HCT116 (cell line): Measurements from ENCODE around the gene ORM1. TPM values are rescaled to one million over a fixed set of nuclear protein-coding genes. Genes with fewer than 3 reads are reported as not detected.
A peak's percentile ranks its signal among the peaks of the same experiment; 100 is the strongest.

Experiments
- ATAC-seq: fragments of 200-7000 bp; cut with Tn5 transposase; 2 replicates; pipeline ENCODE4 v1.9.1; 2020; ENCODE audit warnings: mild to moderate bottlenecking, moderate library complexity
- BruUV-seq: library from RNA; stranded (reverse); fragments of 400-500 nt; replicated peaks from 2 replicates; lab custom pipeline; 2021; lab: Mats Ljungman, UMichigan
- CTCF ChIA-PET: fragments of 300-600 bp; sonication (Branson Sonifier 250); formaldehyde crosslinking; loops from one replicate; lab custom pipeline; 2021; ENCODE audit warnings: antibody characterized with exemption; lab: Charles Lee
- POLR2A ChIA-PET: fragments of 300-600, 350-600 bp; sonication (Branson Sonifier 250); formaldehyde crosslinking; loops from one replicate; lab custom pipeline; 2021; ENCODE audit warnings: antibody characterized with exemption; lab: Charles Lee
- RAD21 ChIA-PET, 2 experiments: fragments of 300-600 bp; sonication (Branson Sonifier 250); formaldehyde crosslinking; loops; one replicate each; lab custom pipeline; 2023; ENCODE audit warnings: low total read pairs in 2 of 2; ENCODE audit not compliant: uncharacterized antibody in 2 of 2, unreplicated experiment in 2 of 2, low non-redundant PET in 1 of 2; lab: Charles Lee
- DNase-seq: peaks from one replicate; pipeline ENCODE4 v3.0.0-alpha.2; 2010; ENCODE audit warnings: low read depth, low spot score
- H2AFZ ChIP-seq: fragments of 200-600 bp; shearing (Covaris generic), sonication (generic); 2 replicates; pipeline ENCODE4 v1.6.1; 2017; ENCODE audit warnings: low read depth, mixed run types, mixed read lengths, antibody characterized with exemption, low read length; ENCODE audit not compliant: poor library complexity, severe bottlenecking
- H3K27ac ChIP-seq: 2 replicates; pipeline ENCODE4 v1.5.1; 2012; ENCODE audit warnings: low read depth, low read length
- H3K27me3 ChIP-seq: fragments of 200-600 bp; sonication (generic); 2 replicates; pipeline ENCODE4 v1.6.1; 2016; ENCODE audit warnings: mixed run types, low read length, mixed read lengths; ENCODE audit not compliant: insufficient read depth
- H3K36me3 ChIP-seq, 2 experiments: fragments of 200-500 bp in 1 of 2; fragments of 200-600 bp in 1 of 2; sonication (Bioruptor generic) in 1 of 2; sonication (generic) in 1 of 2; 2 replicates each; pipeline versions ENCODE4 v1.5.1 to v1.6.1; 2014 to 2016; ENCODE audit warnings: low read length in 2 of 2, inconsistent platforms in 1 of 2, mixed read lengths in 1 of 2, mixed run types in 1 of 2; ENCODE audit not compliant: insufficient read depth in 2 of 2, control insufficient read depth in 1 of 2
- H3K4me1 ChIP-seq, 2 experiments: fragments of 200-600 bp in 1 of 2; sonication (generic) in 1 of 2; 2 replicates each; pipeline versions ENCODE4 v1.5.1 to v1.6.1; 2012 to 2017; ENCODE audit warnings: low read length in 2 of 2, inconsistent platforms in 1 of 2, mild to moderate bottlenecking in 1 of 2, mixed read lengths in 1 of 2, mixed run types in 1 of 2, moderate library complexity in 1 of 2; ENCODE audit not compliant: insufficient read depth in 2 of 2, control insufficient read depth in 1 of 2
- H3K4me2 ChIP-seq: fragments of 200-600 bp; sonication (generic); 2 replicates; pipeline ENCODE4 v1.6.1; 2017; ENCODE audit warnings: mixed run types, low read length, mixed read lengths
- H3K4me3 ChIP-seq, 2 experiments: fragments of 200-600 bp in 1 of 2; sonication (generic) in 1 of 2; replicated peaks in 1 of 2; 2 replicates each; pipeline ENCODE4 v1.5.1; 2011 to 2016; ENCODE audit warnings: low read length in 2 of 2, control low read depth in 1 of 2, low read depth in 1 of 2, mild to moderate bottlenecking in 1 of 2, mixed read lengths in 1 of 2, mixed run types in 1 of 2
- H3K79me2 ChIP-seq: fragments of 200-600 bp; sonication (generic); 2 replicates; pipeline ENCODE4 v1.6.1; 2017; ENCODE audit warnings: mild to moderate bottlenecking, mixed run types, low read length, moderate library complexity, mixed read lengths; ENCODE audit not compliant: insufficient read depth
- H3K9ac ChIP-seq: fragments of 200-600 bp; sonication (generic); 2 replicates; pipeline ENCODE4 v1.6.1; 2016; ENCODE audit warnings: low read length, mixed read lengths
- H3K9me2 ChIP-seq: fragments of 200-600 bp; sonication (generic), shearing (Covaris generic); 2 replicates; pipeline ENCODE4 v1.6.1; 2017; ENCODE audit warnings: mixed run types, mild to moderate bottlenecking, moderate library complexity; ENCODE audit not compliant: insufficient read depth
- H3K9me3 ChIP-seq, 2 experiments: fragments of 200-500 bp in 1 of 2; fragments of 200-600 bp in 1 of 2; sonication (Bioruptor generic) in 1 of 2; sonication (generic) in 1 of 2; 2 replicates each; pipeline ENCODE4 v1.6.1; 2014 to 2017; ENCODE audit warnings: low read length in 2 of 2, mixed read lengths in 2 of 2, inconsistent platforms in 1 of 2, low read depth in 1 of 2, mild to moderate bottlenecking in 1 of 2, mixed run types in 1 of 2, moderate library complexity in 1 of 2; ENCODE audit not compliant: control insufficient read depth in 1 of 2, insufficient read depth in 1 of 2
- H4K20me1 ChIP-seq: fragments of 200-600 bp; sonication (generic), shearing (Covaris generic); 2 replicates; pipeline ENCODE4 v1.6.1; 2017; ENCODE audit warnings: mixed run types, mild to moderate bottlenecking, moderate library complexity; ENCODE audit not compliant: insufficient read depth
- CBX3 ChIP-seq: IDR thresholded peaks from 2 replicates; pipeline ENCODE4 v1.6.1; 2012; ENCODE audit warnings: low read depth
- EZH2 ChIP-seq: fragments of 200-600 bp; sonication (generic); IDR thresholded peaks from 2 replicates; pipeline ENCODE4 v1.6.1; 2017; ENCODE audit warnings: antibody characterized with exemption, mixed run types
- POLR2A ChIP-seq: IDR thresholded peaks from 2 replicates; pipeline ENCODE4 v1.7.0; 2011; ENCODE audit warnings: borderline replicate concordance; ENCODE audit not compliant: insufficient read depth, insufficient read length; ENCODE audit errors: extremely low read depth
- POLR2AphosphoS5 ChIP-seq: IDR thresholded peaks from 2 replicates; pipeline ENCODE4 v1.6.1; 2011; ENCODE audit warnings: mild to moderate bottlenecking, low read depth, low read length, moderate library complexity
- ZNF274 ChIP-seq: fragments of 200-500 bp; sonication (Bioruptor generic); IDR thresholded peaks from 2 replicates; pipeline ENCODE4 v1.6.1; 2014; ENCODE audit warnings: mild to moderate bottlenecking, low read depth, low read length, inconsistent platforms
- intact Hi-C: fragments of 100-400 bp; cut with micrococcal nuclease; formaldehyde crosslinking; loops from 2 replicates; pipeline ENCODE4 v1.10.0; 2022
- total RNA-seq: library from RNA; stranded (reverse); gene quantifications from one replicate; pipeline ENCODE4 v1.2.1, GENCODE V29; 2021; ENCODE audit not compliant: unreplicated experiment

The ORM1 gene
- total RNA-seq, 1 experiment from 2014 or later = 5.6 TPM

- H3K4me1 ChIP-seq = no peaks in the 10 kb centered on the region
- CTCF ChIA-PET = no interaction called here
- ATAC-seq = no peak
- no peaks in the 10 kb centered on the region for H3K27me3 ChIP-seq
- no peaks in the 10 kb centered on the region for H3K79me2 ChIP-seq
- H3K4me3 ChIP-seq = no peak overlapping the region
- H3K36me3 ChIP-seq = no peaks in the 10 kb centered on the region
- intact Hi-C loops = no loop called here
- H2AFZ ChIP-seq = no peak overlapping the region
- RAD21 ChIA-PET = no interaction called here
- H3K27ac ChIP-seq = no peak overlapping the region
- TF ChIP-seq POLR2AphosphoS5 = no peak
- no peak for TF ChIP-seq ZNF274
- TF ChIP-seq POLR2A = no peak
- no peaks in the 10 kb centered on the region for H3K9me2 ChIP-seq
- H4K20me1 ChIP-seq = no peaks in the 10 kb centered on the region
- no peak for DNase-seq
- no peak overlapping the region for H3K9ac ChIP-seq
- TSS peak; percentile 32 for BruUV-seq
- POLR2A ChIA-PET = no interaction called here
- no peaks in the 10 kb centered on the region for H3K9me3 ChIP-seq
- H3K4me2 ChIP-seq = no peak overlapping the region
Measured at GRCh38 chr9:114311571-114312512, 11.1 kb upstream of the ORM1 start.

- RAD21 ChIA-PET = no interaction called here
- Histone ChIP-seq H3K79me2 (no peaks in the 10 kb centered on the region), H3K9ac (no peak overlapping the region), H3K9me2 (no peaks in the 10 kb centered on the region), H2AFZ (no peak overlapping the region), H4K20me1 (no peaks in the 10 kb centered on the region), H3K4me2 (no peak overlapping the region), H3K36me3 (no peaks in the 10 kb centered on the region), H3K4me3 (no peak overlapping the region), H3K4me1 (no peaks in the 10 kb centered on the region), H3K27me3 (no peaks in the 10 kb centered on the region)
- ATAC-seq (no peak), DNase-seq (no peak)
- CTCF ChIA-PET = no interaction called here
- no TSS peak for BruUV-seq
- POLR2A ChIA-PET = no interaction called here
- intact Hi-C loops = no loop called here
- no peak for TF ChIP-seq CBX3
- TF ChIP-seq EZH2 = no peak
- TF ChIP-seq, all 23 proteins: peak for 0
- no peak overlapping the region for H3K27ac ChIP-seq
- H3K9me3 ChIP-seq = no peaks in the 10 kb centered on the region
Measured at GRCh38 chr9:114312513-114312875, 10.4 kb upstream of the ORM1 start.
